SK-N-SH (cell line): ENCODE data around the gene HHATL.

Source experiments
- CTCF ChIP-seq: fragments of 200-600 bp; sonication (generic); IDR thresholded peaks from 2 replicates; pipeline ENCODE4 v1.6.1; 2017; ENCODE audit warnings: antibody characterized with exemption, mild to moderate bottlenecking, moderate library complexity
- ELF1 ChIP-seq: IDR thresholded peaks from 2 replicates; pipeline ENCODE4 v1.4.0; 2012
- REST ChIP-seq: IDR thresholded peaks from 2 replicates; pipeline ENCODE4 v1.6.1; 2012; ENCODE audit warnings: mild to moderate bottlenecking, low read depth, low read length, moderate library complexity

- no peak for TF ChIP-seq ELF1
- TF ChIP-seq REST: no peak
- TF ChIP-seq CTCF: no peak
These were observed 4.4 kb upstream of the HHATL start for GRCh38 chr3:42706721-42707619.
